Endothelial cell (in vitro differentiated cells): Measurements from ENCODE around the gene IDH2. TPM values are rescaled to one million over a fixed set of nuclear protein-coding genes. Genes with fewer than 3 reads are reported as not detected.

Source experiments
- DNase-seq: peaks from one replicate; pipeline ENCODE4 v3.0.0; 2021; ENCODE audit warnings: low spot score
- H3K27ac Mint-ChIP-seq: one replicate; pipeline ENCODE4 v1.8.0; 2021; ENCODE audit warnings: mixed read lengths, inconsistent platforms; ENCODE audit not compliant: unreplicated experiment
- H3K27me3 Mint-ChIP-seq: one replicate; pipeline ENCODE4 v1.8.0; 2021; ENCODE audit warnings: mild to moderate bottlenecking, moderate library complexity, mixed read lengths, inconsistent platforms; ENCODE audit not compliant: unreplicated experiment
- H3K36me3 Mint-ChIP-seq: one replicate; pipeline ENCODE4 v1.8.0; 2021; ENCODE audit warnings: mild to moderate bottlenecking, low read depth, mixed read lengths, inconsistent platforms; ENCODE audit not compliant: unreplicated experiment
- H3K4me1 Mint-ChIP-seq: one replicate; pipeline ENCODE4 v1.8.0; 2021; ENCODE audit warnings: mild to moderate bottlenecking, mixed read lengths, inconsistent platforms; ENCODE audit not compliant: unreplicated experiment
- H3K4me3 Mint-ChIP-seq: one replicate; pipeline ENCODE4 v1.8.0; 2021; ENCODE audit warnings: mild to moderate bottlenecking, mixed read lengths, inconsistent platforms; ENCODE audit not compliant: unreplicated experiment
- H3K9me3 Mint-ChIP-seq: one replicate; pipeline ENCODE4 v1.8.0; 2021; ENCODE audit warnings: mixed read lengths, inconsistent platforms; ENCODE audit not compliant: unreplicated experiment
- total RNA-seq: library from RNA; stranded (reverse); fragmentation: NEBNext Ultra II Directional; extraction: Animal tissue kit (Norgen Biotek cat#: 25700); gene quantifications from one replicate; pipeline ENCODE4 v1.2.1, GENCODE V29; 2021; ENCODE audit not compliant: unreplicated experiment
- TF ChIP-seq, protein P1 (sequence below): fragments of 200-600 bp; sonication (generic); IDR thresholded peaks from one replicate; pipeline ENCODE4 v1.5.0; 2021; ENCODE audit warnings: antibody characterized with exemption; ENCODE audit not compliant: unreplicated experiment

Gene IDH2
- total RNA-seq, 1 donor from 2014 or later, result 133 TPM

- no peak for DNase-seq
- H3K27me3 Mint-ChIP-seq, result peaks cover 7% of the 10 kb centered on the region
- H3K9me3 Mint-ChIP-seq, result no peaks in the 10 kb centered on the region
Observed at GRCh38 chr15:90138071-90138833, 36.0 kb upstream of the IDH2 start.

GRCh38 chr15:90132437-90132836 is 30.2 kb upstream of the IDH2 start:
- no peaks in the 10 kb centered on the region for H3K36me3 Mint-ChIP-seq

More at GRCh38 chr15:90138071-90138833, 36.0 kb upstream of the IDH2 start:
- Mint-ChIP-seq H3K27ac (no peak overlapping the region), H3K4me3 (no peak overlapping the region), H3K4me1 (peaks cover 4% of the 10 kb centered on the region), H3K36me3 (no peaks in the 10 kb centered on the region)
- TF ChIP-seq, protein P1, sequence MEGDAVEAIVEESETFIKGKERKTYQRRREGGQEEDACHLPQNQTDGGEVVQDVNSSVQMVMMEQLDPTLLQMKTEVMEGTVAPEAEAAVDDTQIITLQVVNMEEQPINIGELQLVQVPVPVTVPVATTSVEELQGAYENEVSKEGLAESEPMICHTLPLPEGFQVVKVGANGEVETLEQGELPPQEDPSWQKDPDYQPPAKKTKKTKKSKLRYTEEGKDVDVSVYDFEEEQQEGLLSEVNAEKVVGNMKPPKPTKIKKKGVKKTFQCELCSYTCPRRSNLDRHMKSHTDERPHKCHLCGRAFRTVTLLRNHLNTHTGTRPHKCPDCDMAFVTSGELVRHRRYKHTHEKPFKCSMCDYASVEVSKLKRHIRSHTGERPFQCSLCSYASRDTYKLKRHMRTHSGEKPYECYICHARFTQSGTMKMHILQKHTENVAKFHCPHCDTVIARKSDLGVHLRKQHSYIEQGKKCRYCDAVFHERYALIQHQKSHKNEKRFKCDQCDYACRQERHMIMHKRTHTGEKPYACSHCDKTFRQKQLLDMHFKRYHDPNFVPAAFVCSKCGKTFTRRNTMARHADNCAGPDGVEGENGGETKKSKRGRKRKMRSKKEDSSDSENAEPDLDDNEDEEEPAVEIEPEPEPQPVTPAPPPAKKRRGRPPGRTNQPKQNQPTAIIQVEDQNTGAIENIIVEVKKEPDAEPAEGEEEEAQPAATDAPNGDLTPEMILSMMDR, result no peak

GRCh38 chr15:90131848-90132247 is 29.6 kb upstream of the IDH2 start:
- Mint-ChIP-seq H3K36me3 (no peaks in the 10 kb centered on the region), H3K4me3 (no peak overlapping the region), H3K27me3 (peaks cover 7% of the 10 kb centered on the region), H3K27ac (no peak overlapping the region), H3K4me1 (peaks cover 3% of the 10 kb centered on the region), H3K9me3 (no peaks in the 10 kb centered on the region)
- TF ChIP-seq, protein P1, result no peak
- DNase-seq, result no peak

More at GRCh38 chr15:90132437-90132836, 30.2 kb upstream of the IDH2 start:
- H3K27ac Mint-ChIP-seq, result no peak overlapping the region
- H3K4me1 Mint-ChIP-seq, result no peaks in the 10 kb centered on the region
- no peak for DNase-seq
- H3K9me3 Mint-ChIP-seq, result no peaks in the 10 kb centered on the region
- H3K27me3 Mint-ChIP-seq, result peaks cover 7% of the 10 kb centered on the region
- TF ChIP-seq, protein P1, result no peak
- no peak overlapping the region for H3K4me3 Mint-ChIP-seq

GRCh38 chr15:90130291-90130690 is 28.0 kb upstream of the IDH2 start:
- no peaks in the 10 kb centered on the region for H3K36me3 Mint-ChIP-seq
- DNase-seq, result no peak
- no peaks in the 10 kb centered on the region for H3K9me3 Mint-ChIP-seq
- peaks cover 5% of the 10 kb centered on the region for H3K4me1 Mint-ChIP-seq
- peaks cover 12% of the 10 kb centered on the region for H3K27me3 Mint-ChIP-seq
- TF ChIP-seq, protein P1, result no peak
- H3K27ac Mint-ChIP-seq, result no peak overlapping the region
- H3K4me3 Mint-ChIP-seq, result no peak overlapping the region
